H1 (cell line): ENCODE results near the gene LINC01488. TPM values are rescaled to one million over a fixed set of nuclear protein-coding genes. Genes with fewer than 3 reads are reported as not detected.

Source experiments
- CEBPB ChIP-seq: IDR thresholded peaks from 2 replicates; pipeline ENCODE4 v1.6.1; 2012; ENCODE audit warnings: low read depth, low read length
- EP300 ChIP-seq, 2 experiments: IDR thresholded peaks; 1 replicate in 1 of 2; 2 replicates in 1 of 2; pipeline ENCODE4 v1.6.1; 2011 to 2012; ENCODE audit warnings: low read depth in 2 of 2, low read length in 2 of 2, mild to moderate bottlenecking in 2 of 2, borderline replicate concordance in 1 of 2, inconsistent platforms in 1 of 2, moderate library complexity in 1 of 2
- MAFK ChIP-seq: IDR thresholded peaks from 2 replicates; pipeline ENCODE4 v1.6.1; 2012; ENCODE audit warnings: low read depth, mild to moderate bottlenecking, improper control_type of control experiment, low read length
- NRF1 ChIP-seq: IDR thresholded peaks from 2 replicates; pipeline ENCODE4 v1.6.1; 2011; ENCODE audit warnings: mild to moderate bottlenecking, low read depth, low read length, improper control_type of control experiment
- POLR2AphosphoS5 ChIP-seq: IDR thresholded peaks from 2 replicates; pipeline ENCODE4 v1.6.1; 2011; ENCODE audit warnings: low read depth, low read length
- SIN3A ChIP-seq, 2 experiments: IDR thresholded peaks in 1 of 2; conservative IDR thresholded peaks in 1 of 2; 2 replicates each; pipeline ENCODE4 v1.6.1; 2011 to 2012; ENCODE audit warnings: low read length in 2 of 2, improper control_type of control experiment in 1 of 2, low read depth in 1 of 2, mild to moderate bottlenecking in 1 of 2
- TAF1 ChIP-seq: IDR thresholded peaks from 2 replicates; pipeline ENCODE4 v1.6.1; 2011; ENCODE audit warnings: mild to moderate bottlenecking, low read depth, low read length
- polyA plus RNA-seq, 7 experiments: library from polyadenylated mRNA; depleted of rRNA in 3 of 7; stranded (reverse) in 5 of 7; unstranded in 2 of 7; fragments of >200 nt in 5 of 7; fragments of 200-250 nt in 2 of 7; gene quantifications; 1 replicate in 5 of 7; 2 replicates in 1 of 7; 4 replicates in 1 of 7; pipeline versions ENCODE4 v1.2.1 to v1.2.3, GENCODE V29; 2011 to 2013; ENCODE audit warnings: missing spikeins in 2 of 7, mixed read lengths in 2 of 7
- total RNA-seq: library from RNA; stranded (reverse); fragmentation: NEBNext Ultra II Directional; extraction: Animal tissue kit (Norgen Biotek cat#: 25700); gene quantifications from 2 replicates; pipeline ENCODE4 v1.2.1, GENCODE V29; 2021
- TF ChIP-seq, protein P1 (sequence below): fragments of 300-600 bp; sonication (generic); IDR thresholded peaks from 2 replicates; pipeline ENCODE4 v1.7.1; 2012; ENCODE audit warnings: low read length, moderate library complexity, mild to moderate bottlenecking, inconsistent platforms; ENCODE audit not compliant: insufficient replicate concordance

Gene LINC01488
- total and polyA plus RNA-seq, 2 of the 8 experiments (the other 6 are each of a cell fraction or from before 2014, with no cell fraction given), result not detected

DNA sequence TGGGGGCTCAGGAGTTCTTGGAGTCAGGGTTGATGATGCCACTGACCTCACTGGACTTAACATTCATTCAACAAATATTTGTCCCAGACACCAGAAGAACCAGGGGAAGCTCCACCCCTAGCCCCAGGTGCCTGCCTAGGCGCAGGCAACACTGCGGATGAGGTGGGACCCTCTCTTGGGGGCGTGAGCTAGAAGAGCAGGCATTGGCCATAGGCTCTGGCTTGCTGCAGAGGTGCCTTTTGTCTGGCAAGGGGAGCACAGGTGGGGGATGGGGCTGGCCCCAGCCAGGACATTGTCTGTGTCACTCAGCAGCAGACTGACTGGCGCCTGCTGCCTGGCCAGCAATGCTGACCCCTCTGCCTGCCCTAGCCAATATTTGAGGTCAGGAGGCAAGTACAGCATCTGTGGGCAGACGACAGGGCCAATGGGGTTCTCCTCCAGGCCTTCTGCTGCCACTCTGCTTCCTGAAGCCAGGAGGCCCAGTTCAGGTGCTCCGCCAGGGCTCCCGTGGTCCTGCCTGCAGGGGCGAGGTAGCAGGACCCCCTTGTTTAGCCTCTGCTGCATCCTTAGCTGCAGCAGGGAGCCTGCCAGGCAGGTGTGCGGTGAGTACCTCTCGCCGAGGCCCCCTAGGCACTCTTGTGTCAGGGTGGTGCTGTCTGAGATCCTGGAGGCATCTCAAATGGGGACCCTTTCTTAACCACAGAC, 4.0 kb downstream of the LINC01488 start (continued):
- TF ChIP-seq, protein P1, sequence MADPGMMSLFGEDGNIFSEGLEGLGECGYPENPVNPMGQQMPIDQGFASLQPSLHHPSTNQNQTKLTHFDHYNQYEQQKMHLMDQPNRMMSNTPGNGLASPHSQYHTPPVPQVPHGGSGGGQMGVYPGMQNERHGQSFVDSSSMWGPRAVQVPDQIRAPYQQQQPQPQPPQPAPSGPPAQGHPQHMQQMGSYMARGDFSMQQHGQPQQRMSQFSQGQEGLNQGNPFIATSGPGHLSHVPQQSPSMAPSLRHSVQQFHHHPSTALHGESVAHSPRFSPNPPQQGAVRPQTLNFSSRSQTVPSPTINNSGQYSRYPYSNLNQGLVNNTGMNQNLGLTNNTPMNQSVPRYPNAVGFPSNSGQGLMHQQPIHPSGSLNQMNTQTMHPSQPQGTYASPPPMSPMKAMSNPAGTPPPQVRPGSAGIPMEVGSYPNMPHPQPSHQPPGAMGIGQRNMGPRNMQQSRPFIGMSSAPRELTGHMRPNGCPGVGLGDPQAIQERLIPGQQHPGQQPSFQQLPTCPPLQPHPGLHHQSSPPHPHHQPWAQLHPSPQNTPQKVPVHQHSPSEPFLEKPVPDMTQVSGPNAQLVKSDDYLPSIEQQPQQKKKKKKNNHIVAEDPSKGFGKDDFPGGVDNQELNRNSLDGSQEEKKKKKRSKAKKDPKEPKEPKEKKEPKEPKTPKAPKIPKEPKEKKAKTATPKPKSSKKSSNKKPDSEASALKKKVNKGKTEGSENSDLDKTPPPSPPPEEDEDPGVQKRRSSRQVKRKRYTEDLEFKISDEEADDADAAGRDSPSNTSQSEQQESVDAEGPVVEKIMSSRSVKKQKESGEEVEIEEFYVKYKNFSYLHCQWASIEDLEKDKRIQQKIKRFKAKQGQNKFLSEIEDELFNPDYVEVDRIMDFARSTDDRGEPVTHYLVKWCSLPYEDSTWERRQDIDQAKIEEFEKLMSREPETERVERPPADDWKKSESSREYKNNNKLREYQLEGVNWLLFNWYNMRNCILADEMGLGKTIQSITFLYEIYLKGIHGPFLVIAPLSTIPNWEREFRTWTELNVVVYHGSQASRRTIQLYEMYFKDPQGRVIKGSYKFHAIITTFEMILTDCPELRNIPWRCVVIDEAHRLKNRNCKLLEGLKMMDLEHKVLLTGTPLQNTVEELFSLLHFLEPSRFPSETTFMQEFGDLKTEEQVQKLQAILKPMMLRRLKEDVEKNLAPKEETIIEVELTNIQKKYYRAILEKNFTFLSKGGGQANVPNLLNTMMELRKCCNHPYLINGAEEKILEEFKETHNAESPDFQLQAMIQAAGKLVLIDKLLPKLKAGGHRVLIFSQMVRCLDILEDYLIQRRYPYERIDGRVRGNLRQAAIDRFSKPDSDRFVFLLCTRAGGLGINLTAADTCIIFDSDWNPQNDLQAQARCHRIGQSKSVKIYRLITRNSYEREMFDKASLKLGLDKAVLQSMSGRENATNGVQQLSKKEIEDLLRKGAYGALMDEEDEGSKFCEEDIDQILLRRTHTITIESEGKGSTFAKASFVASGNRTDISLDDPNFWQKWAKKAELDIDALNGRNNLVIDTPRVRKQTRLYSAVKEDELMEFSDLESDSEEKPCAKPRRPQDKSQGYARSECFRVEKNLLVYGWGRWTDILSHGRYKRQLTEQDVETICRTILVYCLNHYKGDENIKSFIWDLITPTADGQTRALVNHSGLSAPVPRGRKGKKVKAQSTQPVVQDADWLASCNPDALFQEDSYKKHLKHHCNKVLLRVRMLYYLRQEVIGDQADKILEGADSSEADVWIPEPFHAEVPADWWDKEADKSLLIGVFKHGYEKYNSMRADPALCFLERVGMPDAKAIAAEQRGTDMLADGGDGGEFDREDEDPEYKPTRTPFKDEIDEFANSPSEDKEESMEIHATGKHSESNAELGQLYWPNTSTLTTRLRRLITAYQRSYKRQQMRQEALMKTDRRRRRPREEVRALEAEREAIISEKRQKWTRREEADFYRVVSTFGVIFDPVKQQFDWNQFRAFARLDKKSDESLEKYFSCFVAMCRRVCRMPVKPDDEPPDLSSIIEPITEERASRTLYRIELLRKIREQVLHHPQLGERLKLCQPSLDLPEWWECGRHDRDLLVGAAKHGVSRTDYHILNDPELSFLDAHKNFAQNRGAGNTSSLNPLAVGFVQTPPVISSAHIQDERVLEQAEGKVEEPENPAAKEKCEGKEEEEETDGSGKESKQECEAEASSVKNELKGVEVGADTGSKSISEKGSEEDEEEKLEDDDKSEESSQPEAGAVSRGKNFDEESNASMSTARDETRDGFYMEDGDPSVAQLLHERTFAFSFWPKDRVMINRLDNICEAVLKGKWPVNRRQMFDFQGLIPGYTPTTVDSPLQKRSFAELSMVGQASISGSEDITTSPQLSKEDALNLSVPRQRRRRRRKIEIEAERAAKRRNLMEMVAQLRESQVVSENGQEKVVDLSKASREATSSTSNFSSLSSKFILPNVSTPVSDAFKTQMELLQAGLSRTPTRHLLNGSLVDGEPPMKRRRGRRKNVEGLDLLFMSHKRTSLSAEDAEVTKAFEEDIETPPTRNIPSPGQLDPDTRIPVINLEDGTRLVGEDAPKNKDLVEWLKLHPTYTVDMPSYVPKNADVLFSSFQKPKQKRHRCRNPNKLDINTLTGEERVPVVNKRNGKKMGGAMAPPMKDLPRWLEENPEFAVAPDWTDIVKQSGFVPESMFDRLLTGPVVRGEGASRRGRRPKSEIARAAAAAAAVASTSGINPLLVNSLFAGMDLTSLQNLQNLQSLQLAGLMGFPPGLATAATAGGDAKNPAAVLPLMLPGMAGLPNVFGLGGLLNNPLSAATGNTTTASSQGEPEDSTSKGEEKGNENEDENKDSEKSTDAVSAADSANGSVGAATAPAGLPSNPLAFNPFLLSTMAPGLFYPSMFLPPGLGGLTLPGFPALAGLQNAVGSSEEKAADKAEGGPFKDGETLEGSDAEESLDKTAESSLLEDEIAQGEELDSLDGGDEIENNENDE, result no peak
- TF ChIP-seq EP300 (IDR thresholded peaks at IDR 0.05; ENCODE audit: borderline replicate concordance in 1 of 2, low read depth in 2 of 2, low read length in 2 of 2), result no peak
- TF ChIP-seq TAF1, result no peak
- TF ChIP-seq POLR2AphosphoS5, result no peak
- TF ChIP-seq NRF1, result no peak
- TF ChIP-seq MAFK, result no peak
- no peak for TF ChIP-seq SIN3A (conservative IDR thresholded peaks at IDR 0.05 in 1 of 2, IDR thresholded peaks at IDR 0.05 in 1 of 2; ENCODE audit: low read depth in 1 of 2, low read length in 2 of 2)
- no peak for TF ChIP-seq CEBPB
